ENCODE measurements around the gene CDH4.

CDH4 gene

GRCh38 chr20:61865353-61865752, 613.3 kb downstream of the CDH4 start:
- ChIA-PET CTCF (interaction anchor here (0.7 to 1.0 kb wide), 3 partner anchors 10 to 69 kb away, joined by 3 to 4 read pairs (median 3); no protein-coding TSS in a partner anchor), POLR2A (ENCODE audit: low non-redundant PET) (no interaction called here)
- H3K27ac ChIP-seq, result no peak overlapping the region
- no peak for DNase-seq (ENCODE audit: low spot score)
- TF ChIP-seq, protein P1, sequence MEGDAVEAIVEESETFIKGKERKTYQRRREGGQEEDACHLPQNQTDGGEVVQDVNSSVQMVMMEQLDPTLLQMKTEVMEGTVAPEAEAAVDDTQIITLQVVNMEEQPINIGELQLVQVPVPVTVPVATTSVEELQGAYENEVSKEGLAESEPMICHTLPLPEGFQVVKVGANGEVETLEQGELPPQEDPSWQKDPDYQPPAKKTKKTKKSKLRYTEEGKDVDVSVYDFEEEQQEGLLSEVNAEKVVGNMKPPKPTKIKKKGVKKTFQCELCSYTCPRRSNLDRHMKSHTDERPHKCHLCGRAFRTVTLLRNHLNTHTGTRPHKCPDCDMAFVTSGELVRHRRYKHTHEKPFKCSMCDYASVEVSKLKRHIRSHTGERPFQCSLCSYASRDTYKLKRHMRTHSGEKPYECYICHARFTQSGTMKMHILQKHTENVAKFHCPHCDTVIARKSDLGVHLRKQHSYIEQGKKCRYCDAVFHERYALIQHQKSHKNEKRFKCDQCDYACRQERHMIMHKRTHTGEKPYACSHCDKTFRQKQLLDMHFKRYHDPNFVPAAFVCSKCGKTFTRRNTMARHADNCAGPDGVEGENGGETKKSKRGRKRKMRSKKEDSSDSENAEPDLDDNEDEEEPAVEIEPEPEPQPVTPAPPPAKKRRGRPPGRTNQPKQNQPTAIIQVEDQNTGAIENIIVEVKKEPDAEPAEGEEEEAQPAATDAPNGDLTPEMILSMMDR (conservative IDR thresholded peaks at IDR 0.05; ENCODE audit: low read depth), result no peak

DNA sequence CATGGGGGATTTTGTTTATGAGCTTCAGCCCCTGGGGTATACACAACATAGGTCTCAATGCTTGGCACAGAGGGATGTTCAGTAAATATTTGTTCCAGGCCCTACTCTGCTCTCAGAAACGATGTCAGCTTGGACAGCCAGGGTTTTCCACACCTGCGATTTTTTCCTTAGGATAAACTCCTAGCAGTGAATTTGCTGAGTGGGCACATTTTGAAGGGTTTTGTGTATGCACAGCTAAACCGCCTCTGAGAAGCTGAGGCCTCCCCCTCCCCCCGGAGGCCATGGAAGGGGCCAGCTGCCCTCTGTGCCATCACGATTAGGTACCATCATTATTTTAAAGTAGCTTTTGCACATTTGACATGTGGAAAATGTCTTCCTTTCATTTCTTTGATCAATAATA, 614.1 kb downstream of the CDH4 start:
- ChIA-PET POLR2A (ENCODE audit: low non-redundant PET) (no interaction called here), CTCF (interaction anchor here (1.0 kb wide), 1 partner anchor 21 kb away, joined by 4 read pairs; no protein-coding TSS in a partner anchor)
- TF ChIP-seq, protein P1 (conservative IDR thresholded peaks at IDR 0.05; ENCODE audit: low read depth), result no peak
- no peak overlapping the region for H3K27ac ChIP-seq
- no peak for DNase-seq (ENCODE audit: low spot score)

DNA sequence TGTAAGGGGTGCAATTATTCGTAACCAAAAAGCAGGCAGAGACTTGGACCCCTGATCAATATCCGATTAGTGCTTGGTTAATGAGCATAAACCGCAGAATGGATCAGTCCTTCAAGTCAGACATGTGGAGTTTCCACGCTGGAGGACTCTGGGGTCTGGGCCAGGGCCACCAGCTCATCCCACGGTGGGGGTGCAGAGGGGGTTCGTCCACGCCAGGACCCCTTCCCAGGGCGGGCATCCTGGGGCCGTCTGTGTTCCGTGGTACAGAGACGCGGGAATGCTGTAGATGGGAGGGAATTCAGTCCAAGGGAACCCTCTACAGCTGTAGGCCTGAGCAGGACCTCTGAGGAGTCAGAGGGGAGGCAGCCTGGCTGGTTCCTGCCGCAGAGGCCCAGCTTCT, 615.9 kb downstream of the CDH4 start:
- ChIA-PET POLR2A (ENCODE audit: low non-redundant PET) (no interaction called here), CTCF (interaction anchor here (1.1 kb wide), 1 partner anchor 28 kb away, joined by 3 read pairs; no protein-coding TSS in a partner anchor)
- H3K27ac ChIP-seq, result no peak overlapping the region
- TF ChIP-seq, protein P1 (conservative IDR thresholded peaks at IDR 0.05; ENCODE audit: low read depth), result no peak
- DNase-seq (ENCODE audit: low spot score), result no peak

DNA sequence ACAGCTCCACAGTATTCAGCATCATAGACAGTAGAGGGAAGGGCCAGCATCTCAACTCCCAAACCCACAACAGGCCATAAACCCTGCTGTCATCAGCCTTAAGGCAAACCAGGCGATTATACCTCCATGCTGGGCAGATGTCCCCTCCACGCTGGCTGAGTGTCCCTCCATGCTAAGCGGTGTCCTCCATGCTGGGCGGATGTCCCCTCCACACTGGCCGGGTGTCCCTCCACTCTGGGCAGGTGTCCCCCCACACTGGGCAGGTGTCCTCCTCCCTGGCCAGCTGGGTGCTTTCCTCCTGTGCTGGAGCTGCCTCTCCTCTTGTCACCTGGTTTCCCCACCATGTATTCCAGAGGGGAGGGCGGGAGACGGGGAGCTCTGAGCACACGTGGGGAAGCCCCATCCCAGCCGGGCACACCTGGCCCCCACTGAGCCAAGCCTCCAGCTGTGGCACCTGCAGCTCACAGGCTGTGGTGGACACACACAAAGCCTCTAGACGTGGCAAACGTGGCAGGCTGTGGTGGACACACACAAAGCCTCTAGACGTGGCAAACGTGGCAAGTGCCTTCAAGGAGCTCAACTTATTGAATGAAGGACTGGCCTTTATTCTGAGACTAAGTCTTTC, 616.5 kb downstream of the CDH4 start:
- TF ChIP-seq, protein P1 (conservative IDR thresholded peaks at IDR 0.05; ENCODE audit: low read depth), result no peak
- CTCF ChIA-PET, result interaction anchor here (0.6 to 1.7 kb wide), 5 partner anchors 15 to 1441 kb away, joined by 3 to 4 read pairs (median 4); no protein-coding TSS in a partner anchor
- no peak overlapping the region for H3K27ac ChIP-seq
- POLR2A ChIA-PET (ENCODE audit: low non-redundant PET), result no interaction called here
- DNase-seq (ENCODE audit: low spot score), result no peak

GRCh38 chr20:61869750-61870507, 617.9 kb downstream of the CDH4 start:
- POLR2A ChIA-PET (ENCODE audit: low non-redundant PET), result no interaction called here
- no peak overlapping the region for H3K27ac ChIP-seq
- DNase-seq (ENCODE audit: low spot score), result no peak
- CTCF ChIA-PET, result interaction anchor here (0.5 to 1.7 kb wide), 3 partner anchors 17 to 922 kb away, joined by 3 to 4 read pairs (median 3); no protein-coding TSS in a partner anchor
- TF ChIP-seq, protein P1 (conservative IDR thresholded peaks at IDR 0.05; ENCODE audit: low read depth), result no peak

DNA sequence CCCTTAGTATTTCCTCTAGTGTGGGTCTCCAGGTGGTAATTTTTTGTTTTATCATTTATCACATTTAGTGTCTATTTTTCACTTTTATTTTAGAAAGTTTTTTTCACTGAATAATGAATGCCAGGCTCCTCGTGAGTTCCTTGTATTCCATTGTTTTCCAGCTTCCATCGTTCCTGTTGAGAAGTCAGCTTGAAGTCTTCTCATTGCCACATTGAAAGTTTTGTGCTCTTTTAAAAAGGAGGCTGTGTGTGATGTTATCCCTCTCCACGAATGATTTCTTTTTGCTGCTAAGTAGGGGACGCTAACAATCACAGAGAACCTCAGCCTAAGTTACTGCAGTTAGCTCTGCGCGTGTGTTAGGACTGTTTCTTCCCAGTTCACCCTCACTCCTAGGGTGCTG, 619.1 kb downstream of the CDH4 start:
- POLR2A ChIA-PET (ENCODE audit: low non-redundant PET), result no interaction called here

More for the DNA sequence above, 619.1 kb downstream of the CDH4 start:
- no peak overlapping the region for H3K27ac ChIP-seq
- TF ChIP-seq, protein P1 (conservative IDR thresholded peaks at IDR 0.05; ENCODE audit: low read depth), result no peak
- DNase-seq (ENCODE audit: low spot score), result no peak
- CTCF ChIA-PET, result no interaction called here
